GM12892 (cell line): ENCODE measurements around the gene CAMK2B.
"Not testable (repeated sequence)": the region's sequence is repeated elsewhere in the genome, so short reads cannot be mapped to it uniquely, and the experiment has no call there.

Experiments used
- DNase-seq: peaks from one replicate; pipeline ENCODE4 v3.0.0; 2011; ENCODE audit not compliant: insufficient read length
- FAIRE-seq: peaks from 2 replicates; lab custom pipeline; 2011; peaks lifted over from hg19 to GRCh38; lab: Jason Lieb, UNC
- POLR2A ChIP-seq: IDR thresholded peaks from 2 replicates; pipeline ENCODE4 v1.6.1; 2011; ENCODE audit warnings: low read depth, low read length, control low read depth
- POLR2AphosphoS5 ChIP-seq: IDR thresholded peaks from 2 replicates; pipeline ENCODE4 v1.6.1; 2011; ENCODE audit warnings: low read depth, low read length, control low read depth
- TAF1 ChIP-seq: IDR thresholded peaks from 2 replicates; pipeline ENCODE4 v1.6.1; 2011; ENCODE audit warnings: low read depth, mild to moderate bottlenecking, control low read depth, low read length, borderline replicate concordance

The CAMK2B gene

GRCh38 chr7:44184206-44184872, 141.1 kb downstream of the CAMK2B start:
- no peak for TF ChIP-seq POLR2A
- no peak for TF ChIP-seq POLR2AphosphoS5
- no peak for TF ChIP-seq TAF1
- no peak for FAIRE-seq
- no peak for DNase-seq

GRCh38 chr7:44183386-44183785, 142.0 kb downstream of the CAMK2B start:
- DNase-seq (no peak), FAIRE-seq (no peak)
- TF ChIP-seq POLR2A (no peak), TAF1 (no peak), POLR2AphosphoS5 (no peak)

GRCh38 chr7:44182827-44183226, 142.6 kb downstream of the CAMK2B start:
- FAIRE-seq = no peak
- no peak for DNase-seq
- TF ChIP-seq TAF1 = no peak
- no peak for TF ChIP-seq POLR2A
- TF ChIP-seq POLR2AphosphoS5 = no peak

GRCh38 chr7:44180631-44181030, 144.8 kb downstream of the CAMK2B start:
- FAIRE-seq (no peak), DNase-seq (no peak)
- TF ChIP-seq TAF1 (no peak), POLR2AphosphoS5 (no peak), POLR2A (no peak)

- DNase-seq = no peak
- FAIRE-seq = no peak
Observed at GRCh38 chr7:44177570-44178131, 147.7 kb downstream of the CAMK2B start.

GRCh38 chr7:44176486-44176885, 148.9 kb downstream of the CAMK2B start:
- DNase-seq (no peak), FAIRE-seq (no peak)
- TF ChIP-seq POLR2A (no peak), POLR2AphosphoS5 (no peak), TAF1 (no peak)

More at GRCh38 chr7:44177570-44178131, 147.7 kb downstream of the CAMK2B start:
- TF ChIP-seq POLR2AphosphoS5 (no peak), TAF1 (no peak), POLR2A (no peak)

GRCh38 chr7:44175730-44176129, 149.7 kb downstream of the CAMK2B start:
- TF ChIP-seq POLR2A = no peak
- no peak for TF ChIP-seq TAF1
- no peak for TF ChIP-seq POLR2AphosphoS5
- DNase-seq (no peak), FAIRE-seq (no peak)

GRCh38 chr7:44174694-44174948, 150.8 kb downstream of the CAMK2B start:
- not testable (repeated sequence) for FAIRE-seq, DNase-seq

- DNase-seq = no peak
- TF ChIP-seq POLR2A (no peak), TAF1 (no peak), POLR2AphosphoS5 (no peak)
- no peak for FAIRE-seq
Observed at GRCh38 chr7:44173911-44174693, 151.3 kb downstream of the CAMK2B start.

- FAIRE-seq (no peak), DNase-seq (no peak)
- TF ChIP-seq TAF1 (no peak), POLR2A (no peak), POLR2AphosphoS5 (no peak)
Observed at GRCh38 chr7:44172803-44173424, 152.5 kb downstream of the CAMK2B start.

GRCh38 chr7:44172352-44172751, 153.0 kb downstream of the CAMK2B start:
- no peak for DNase-seq
- no peak for FAIRE-seq
- TF ChIP-seq TAF1 (no peak), POLR2AphosphoS5 (no peak), POLR2A (no peak)

- FAIRE-seq, DNase-seq: not testable (repeated sequence)
Observed at GRCh38 chr7:44171901-44172300, 153.5 kb downstream of the CAMK2B start.
